HEK293 (cell line): ENCODE results near the gene SHTN1.

Experiments
- ATF2 ChIP-seq: fragments of 450-650 bp; formaldehyde crosslinking; IDR thresholded peaks from 2 replicates; pipeline ENCODE4 v1.5.1; 2016; ENCODE audit warnings: missing biosample characterization, missing genetic modification characterization, low read depth
- PBX3 ChIP-seq: sonication (generic); formaldehyde crosslinking; IDR thresholded peaks from 2 replicates; pipeline ENCODE4 v1.8.1; 2022; ENCODE audit warnings: mild to moderate bottlenecking, moderate library complexity, missing genetic modification reagents
- ZNF18 ChIP-seq: fragments of 450-650 bp; formaldehyde crosslinking; IDR thresholded peaks from 2 replicates; pipeline ENCODE4 v1.5.1; 2016; ENCODE audit warnings: missing biosample characterization, missing genetic modification characterization
- TF ChIP-seq, protein P1 (sequence below): fragments of 450-650 bp; formaldehyde crosslinking; IDR thresholded peaks from 2 replicates; pipeline ENCODE4 v1.5.1; 2016; ENCODE audit warnings: missing biosample characterization, missing genetic modification characterization
- TF ChIP-seq, protein P2 (sequence below): fragments of 450-650 bp; formaldehyde crosslinking; IDR thresholded peaks from 2 replicates; pipeline ENCODE4 v1.5.1; 2017; ENCODE audit warnings: missing biosample characterization, missing genetic modification characterization
- TF ChIP-seq, protein P3 (sequence below): fragments of 450-650 bp; formaldehyde crosslinking; IDR thresholded peaks from 2 replicates; pipeline ENCODE4 v1.5.1; 2016; ENCODE audit warnings: missing biosample characterization, missing genetic modification characterization

DNA sequence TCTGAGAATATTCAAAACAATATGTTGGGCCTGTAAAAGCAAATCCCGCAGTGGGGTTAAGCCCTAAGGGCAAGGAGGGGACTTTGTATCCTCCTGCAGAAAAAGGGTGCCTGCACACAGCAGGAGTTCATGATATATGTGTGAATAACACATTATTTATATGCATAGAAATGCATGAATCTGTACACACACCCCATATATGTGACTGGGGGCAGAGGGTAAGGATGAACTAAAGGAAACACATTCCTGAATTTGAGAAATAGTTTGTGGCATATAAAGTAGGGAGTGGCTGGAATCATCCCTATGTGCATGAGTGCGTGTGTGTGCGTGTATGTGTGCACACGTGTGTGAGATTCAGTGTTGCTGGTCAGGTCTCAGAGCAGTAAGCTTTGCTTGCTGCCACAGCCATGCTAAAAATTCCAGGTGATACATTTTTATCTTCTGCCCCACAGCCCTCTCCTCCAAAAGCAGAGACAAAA is 136.8 kb downstream of the SHTN1 start:
- TF ChIP-seq, protein P1, sequence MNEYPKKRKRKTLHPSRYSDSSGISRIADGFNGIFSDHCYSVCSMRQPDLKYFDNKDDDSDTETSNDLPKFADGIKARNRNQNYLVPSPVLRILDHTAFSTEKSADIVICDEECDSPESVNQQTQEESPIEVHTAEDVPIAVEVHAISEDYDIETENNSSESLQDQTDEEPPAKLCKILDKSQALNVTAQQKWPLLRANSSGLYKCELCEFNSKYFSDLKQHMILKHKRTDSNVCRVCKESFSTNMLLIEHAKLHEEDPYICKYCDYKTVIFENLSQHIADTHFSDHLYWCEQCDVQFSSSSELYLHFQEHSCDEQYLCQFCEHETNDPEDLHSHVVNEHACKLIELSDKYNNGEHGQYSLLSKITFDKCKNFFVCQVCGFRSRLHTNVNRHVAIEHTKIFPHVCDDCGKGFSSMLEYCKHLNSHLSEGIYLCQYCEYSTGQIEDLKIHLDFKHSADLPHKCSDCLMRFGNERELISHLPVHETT (tag by site-specific recombination) = no peak
- no peak for TF ChIP-seq ATF2 (tag by site-specific recombination)
- TF ChIP-seq, protein P2, sequence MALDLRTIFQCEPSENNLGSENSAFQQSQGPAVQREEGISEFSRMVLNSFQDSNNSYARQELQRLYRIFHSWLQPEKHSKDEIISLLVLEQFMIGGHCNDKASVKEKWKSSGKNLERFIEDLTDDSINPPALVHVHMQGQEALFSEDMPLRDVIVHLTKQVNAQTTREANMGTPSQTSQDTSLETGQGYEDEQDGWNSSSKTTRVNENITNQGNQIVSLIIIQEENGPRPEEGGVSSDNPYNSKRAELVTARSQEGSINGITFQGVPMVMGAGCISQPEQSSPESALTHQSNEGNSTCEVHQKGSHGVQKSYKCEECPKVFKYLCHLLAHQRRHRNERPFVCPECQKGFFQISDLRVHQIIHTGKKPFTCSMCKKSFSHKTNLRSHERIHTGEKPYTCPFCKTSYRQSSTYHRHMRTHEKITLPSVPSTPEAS = no peak
- TF ChIP-seq, protein P3, sequence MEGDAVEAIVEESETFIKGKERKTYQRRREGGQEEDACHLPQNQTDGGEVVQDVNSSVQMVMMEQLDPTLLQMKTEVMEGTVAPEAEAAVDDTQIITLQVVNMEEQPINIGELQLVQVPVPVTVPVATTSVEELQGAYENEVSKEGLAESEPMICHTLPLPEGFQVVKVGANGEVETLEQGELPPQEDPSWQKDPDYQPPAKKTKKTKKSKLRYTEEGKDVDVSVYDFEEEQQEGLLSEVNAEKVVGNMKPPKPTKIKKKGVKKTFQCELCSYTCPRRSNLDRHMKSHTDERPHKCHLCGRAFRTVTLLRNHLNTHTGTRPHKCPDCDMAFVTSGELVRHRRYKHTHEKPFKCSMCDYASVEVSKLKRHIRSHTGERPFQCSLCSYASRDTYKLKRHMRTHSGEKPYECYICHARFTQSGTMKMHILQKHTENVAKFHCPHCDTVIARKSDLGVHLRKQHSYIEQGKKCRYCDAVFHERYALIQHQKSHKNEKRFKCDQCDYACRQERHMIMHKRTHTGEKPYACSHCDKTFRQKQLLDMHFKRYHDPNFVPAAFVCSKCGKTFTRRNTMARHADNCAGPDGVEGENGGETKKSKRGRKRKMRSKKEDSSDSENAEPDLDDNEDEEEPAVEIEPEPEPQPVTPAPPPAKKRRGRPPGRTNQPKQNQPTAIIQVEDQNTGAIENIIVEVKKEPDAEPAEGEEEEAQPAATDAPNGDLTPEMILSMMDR (tag by site-specific recombination) = no peak
- TF ChIP-seq ZNF18 = no peak
- no peak for TF ChIP-seq PBX3 (CRISPR knock-in tag)
